Measurements from ENCODE around the gene WSB1. TPM values are rescaled to one million over a fixed set of nuclear protein-coding genes. Genes with fewer than 3 reads are reported as not detected.
"Not testable (repeated sequence)": the region's sequence is repeated elsewhere in the genome, so short reads cannot be mapped to it uniquely, and the experiment has no call there.

Gene WSB1
- total RNA-seq, 2 donors from 2014 or later = 214 to 284 TPM

DNA sequence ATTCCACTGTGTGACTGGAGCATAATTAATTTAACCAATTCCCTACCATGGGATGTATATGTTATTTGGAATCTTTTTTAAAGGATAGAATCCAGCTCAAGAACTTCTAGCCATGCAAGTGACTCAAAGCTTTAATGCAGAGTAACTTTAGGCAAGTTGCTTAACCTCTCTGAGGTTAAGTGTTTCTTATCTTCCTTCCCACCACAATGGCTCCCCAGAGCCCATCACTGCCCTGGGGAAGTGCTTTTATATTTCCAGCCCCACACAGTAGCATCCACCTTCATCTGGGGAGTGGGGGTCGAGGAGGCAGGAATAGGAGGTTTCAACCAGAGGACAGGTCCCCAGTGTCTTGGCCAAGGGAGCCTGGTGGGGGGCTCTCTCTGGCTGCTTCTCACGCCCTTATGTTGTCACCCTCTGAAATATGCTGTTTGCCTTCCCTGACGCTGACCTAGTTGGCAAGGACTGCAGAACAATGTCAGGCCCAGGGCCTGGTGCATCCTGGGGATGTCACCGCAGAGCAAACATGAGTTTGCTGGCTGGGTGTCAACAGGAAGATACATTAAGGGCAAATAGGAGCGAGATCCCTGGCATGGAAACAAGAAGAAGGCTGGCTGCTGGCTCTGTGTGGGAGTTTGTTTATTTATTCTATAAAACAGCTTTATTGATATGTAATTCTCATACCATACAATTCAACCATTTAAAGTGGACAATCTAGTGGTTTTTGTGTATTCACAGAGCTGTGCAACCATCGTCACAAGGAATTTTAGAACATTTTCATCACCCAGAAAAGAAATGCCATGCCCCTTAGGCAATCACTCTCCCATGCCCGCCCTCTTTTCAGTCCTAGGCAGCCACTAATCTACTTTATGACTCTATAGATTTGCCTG lies 46.6 kb upstream of the WSB1 start:
- Histone ChIP-seq H3K9me3 (no peaks in the 10 kb centered on the region), H3K27ac (peak overlapping the region in 1 of 2 donors; percentile 20), H3K4me1 (ENCODE audit: control insufficient read depth in 1 of 2, low read depth in 2 of 2) (peaks cover 16 to 58% of the 10 kb centered on the region in 2 donors), H3K27me3 (replicated peaks; ENCODE audit: insufficient read depth) (no peaks in the 10 kb centered on the region), H3K36me3 (no peaks in the 10 kb centered on the region), H3K4me3 (no peak overlapping the region)
- DNase-seq (ENCODE audit: low spot score) (no peak), ATAC-seq (ENCODE audit: insufficient number of reproducible peaks, low FRiP score, low read depth) (no peak)
- TF ChIP-seq, protein P1, sequence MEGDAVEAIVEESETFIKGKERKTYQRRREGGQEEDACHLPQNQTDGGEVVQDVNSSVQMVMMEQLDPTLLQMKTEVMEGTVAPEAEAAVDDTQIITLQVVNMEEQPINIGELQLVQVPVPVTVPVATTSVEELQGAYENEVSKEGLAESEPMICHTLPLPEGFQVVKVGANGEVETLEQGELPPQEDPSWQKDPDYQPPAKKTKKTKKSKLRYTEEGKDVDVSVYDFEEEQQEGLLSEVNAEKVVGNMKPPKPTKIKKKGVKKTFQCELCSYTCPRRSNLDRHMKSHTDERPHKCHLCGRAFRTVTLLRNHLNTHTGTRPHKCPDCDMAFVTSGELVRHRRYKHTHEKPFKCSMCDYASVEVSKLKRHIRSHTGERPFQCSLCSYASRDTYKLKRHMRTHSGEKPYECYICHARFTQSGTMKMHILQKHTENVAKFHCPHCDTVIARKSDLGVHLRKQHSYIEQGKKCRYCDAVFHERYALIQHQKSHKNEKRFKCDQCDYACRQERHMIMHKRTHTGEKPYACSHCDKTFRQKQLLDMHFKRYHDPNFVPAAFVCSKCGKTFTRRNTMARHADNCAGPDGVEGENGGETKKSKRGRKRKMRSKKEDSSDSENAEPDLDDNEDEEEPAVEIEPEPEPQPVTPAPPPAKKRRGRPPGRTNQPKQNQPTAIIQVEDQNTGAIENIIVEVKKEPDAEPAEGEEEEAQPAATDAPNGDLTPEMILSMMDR (IDR thresholded peaks at IDR 0.05) = no peak

DNA sequence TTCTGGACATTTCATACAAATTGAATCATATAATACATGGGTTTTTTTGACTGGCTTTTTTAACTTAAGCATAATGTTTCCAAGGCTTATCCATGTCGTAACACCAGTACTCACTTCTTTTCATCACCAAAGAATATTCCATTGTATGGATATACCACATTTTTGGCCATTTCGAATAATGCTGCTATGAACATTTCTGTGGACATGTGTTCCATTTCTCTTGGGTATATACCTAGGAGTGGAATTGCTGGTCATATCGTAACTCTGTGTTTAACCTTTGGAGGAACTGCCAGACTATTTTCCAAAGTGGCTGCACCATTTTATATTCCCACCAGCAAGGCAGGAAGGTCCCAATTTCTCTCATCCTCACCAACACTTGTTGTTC lies 46.0 kb upstream of the WSB1 start:
- no peaks in the 10 kb centered on the region for H3K27me3 ChIP-seq (replicated peaks; ENCODE audit: insufficient read depth)
- no peak overlapping the region for H3K4me3 ChIP-seq
- TF ChIP-seq, protein P1 (IDR thresholded peaks at IDR 0.05) = no peak
- no peaks in the 10 kb centered on the region for H3K36me3 ChIP-seq
- no peak overlapping the region for H3K27ac ChIP-seq
- ATAC-seq (ENCODE audit: insufficient number of reproducible peaks, low FRiP score, low read depth) (no peak), DNase-seq (ENCODE audit: low spot score) (no peak)
- peaks cover 16 to 58% of the 10 kb centered on the region in 2 donors for H3K4me1 ChIP-seq (ENCODE audit: control insufficient read depth in 1 of 2, low read depth in 2 of 2)
- H3K9me3 ChIP-seq = no peaks in the 10 kb centered on the region

DNA sequence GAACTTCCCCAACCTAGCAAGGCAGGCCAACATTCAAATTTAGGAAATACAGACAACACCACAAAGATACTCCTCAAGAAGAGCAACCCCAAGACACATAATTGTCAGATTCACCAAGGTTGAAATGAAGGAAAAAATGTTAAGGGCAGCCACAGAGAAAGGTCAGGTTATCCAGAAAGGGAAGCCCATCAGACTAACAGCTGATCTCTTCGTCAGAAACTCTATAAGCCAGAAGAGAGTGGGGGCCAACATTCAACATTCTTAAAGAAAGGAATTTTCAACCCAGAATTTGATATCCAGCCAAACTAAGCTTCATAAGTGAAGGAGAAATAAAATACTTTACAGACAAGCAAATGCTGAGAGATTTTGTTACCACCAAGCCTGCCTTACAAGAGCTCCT lies 43.1 kb upstream of the WSB1 start:
- H3K4me3 ChIP-seq; DNase-seq (ENCODE audit: low spot score); H3K9me3 ChIP-seq; ATAC-seq (ENCODE audit: insufficient number of reproducible peaks, low FRiP score, low read depth); H3K27me3 ChIP-seq (replicated peaks; ENCODE audit: insufficient read depth); H3K36me3 ChIP-seq: not testable (repeated sequence)
- peak overlapping the region; percentile 65 to 83 for H3K27ac ChIP-seq
- peaks cover 8 to 44% of the 10 kb centered on the region in 2 donors for H3K4me1 ChIP-seq (ENCODE audit: control insufficient read depth in 1 of 2, low read depth in 2 of 2)

DNA sequence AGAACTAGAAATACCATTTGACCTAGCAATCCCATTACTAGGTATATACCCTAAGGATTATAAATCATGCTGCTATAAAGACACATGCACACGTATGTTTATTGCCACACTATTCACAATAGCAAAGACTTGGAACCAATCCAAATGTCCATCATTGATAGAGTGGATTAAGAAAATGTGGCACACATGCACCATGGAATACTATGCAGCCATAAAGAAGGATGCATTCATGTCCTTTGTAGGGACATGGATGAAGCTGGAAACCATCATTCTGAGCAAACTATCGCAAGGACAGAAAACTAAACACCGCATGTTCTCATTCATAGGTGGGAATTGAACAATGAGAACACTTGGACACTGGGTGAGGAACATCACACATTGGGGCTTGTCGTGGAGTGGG lies 39.1 kb upstream of the WSB1 start:
- not testable (repeated sequence) for H3K36me3 ChIP-seq; DNase-seq (ENCODE audit: low spot score); H3K27ac ChIP-seq; H3K9me3 ChIP-seq; ATAC-seq (ENCODE audit: insufficient number of reproducible peaks, low FRiP score, low read depth); H3K4me3 ChIP-seq; H3K27me3 ChIP-seq (replicated peaks; ENCODE audit: insufficient read depth)
- H3K4me1 ChIP-seq (ENCODE audit: control insufficient read depth in 1 of 2, low read depth in 2 of 2) = peaks cover 14 to 39% of the 10 kb centered on the region in 2 donors

DNA sequence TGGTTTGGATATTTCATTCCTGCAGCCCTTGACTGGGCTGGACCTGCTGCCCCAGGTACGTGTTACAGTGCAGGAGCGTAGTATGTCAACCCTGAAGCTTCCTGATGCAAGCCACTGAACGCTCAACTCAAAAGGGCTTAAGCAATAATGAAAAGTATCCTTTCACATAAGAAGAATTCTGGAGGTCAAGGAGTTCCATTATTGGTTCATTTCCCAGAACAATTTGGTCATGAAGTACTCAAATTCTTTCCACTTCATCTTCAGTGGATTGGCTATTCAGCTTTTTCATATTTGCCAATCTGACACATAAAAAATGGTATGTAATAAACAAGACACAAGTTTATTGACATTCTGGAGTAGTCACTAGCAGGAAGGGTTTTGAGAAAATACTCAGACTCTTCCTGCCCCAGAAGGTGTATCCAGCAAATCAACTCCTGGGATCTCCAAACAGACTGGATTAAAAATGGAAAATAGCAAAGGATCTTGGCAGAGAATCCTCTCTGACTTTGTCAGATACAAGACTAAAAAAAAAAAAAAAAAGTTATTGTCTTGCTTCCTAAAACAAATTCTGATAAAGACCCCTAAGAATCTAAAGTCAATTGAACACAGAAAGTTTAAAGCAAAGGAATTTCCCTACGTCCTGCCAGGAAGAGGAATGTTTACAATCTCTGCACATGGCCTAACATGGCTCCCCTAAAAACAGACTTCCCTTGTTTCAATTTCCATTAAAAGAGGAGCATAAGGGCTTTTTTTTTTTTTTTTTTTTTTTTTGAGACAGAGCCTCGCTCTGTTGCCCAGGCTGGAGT lies 37.5 kb upstream of the WSB1 start:
- Histone ChIP-seq H3K27ac (peak overlapping the region; percentile 75 to 77), H3K4me1 (ENCODE audit: control insufficient read depth in 1 of 2, low read depth in 2 of 2) (peaks cover 14 to 22% of the 10 kb centered on the region in 2 donors), H3K9me3 (no peaks in the 10 kb centered on the region), H3K4me3 (no peak overlapping the region), H3K27me3 (replicated peaks; ENCODE audit: insufficient read depth) (no peaks in the 10 kb centered on the region), H3K36me3 (no peaks in the 10 kb centered on the region)
- TF ChIP-seq, protein P1 (IDR thresholded peaks at IDR 0.05) = no peak
- DNase-seq (ENCODE audit: low spot score) (no peak), ATAC-seq (ENCODE audit: insufficient number of reproducible peaks, low FRiP score, low read depth) (peak; percentile 43)

DNA sequence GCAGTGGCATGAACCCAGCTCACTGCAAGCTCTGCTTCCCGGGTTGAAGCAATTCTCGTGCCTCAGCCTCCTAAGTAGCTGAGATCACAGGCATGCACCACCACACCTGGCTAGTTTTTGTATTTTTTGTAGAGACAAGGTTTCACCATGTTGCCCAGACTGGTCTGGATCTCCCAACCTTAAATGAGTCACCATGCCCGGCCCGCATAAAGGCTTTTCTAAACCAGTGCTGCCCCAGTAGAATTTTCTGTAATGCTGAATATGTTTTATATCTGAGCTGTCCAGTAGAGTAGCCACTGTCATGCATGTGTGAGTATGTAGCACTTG lies 36.9 kb upstream of the WSB1 start:
- H3K4me1 ChIP-seq (ENCODE audit: control insufficient read depth in 1 of 2, low read depth in 2 of 2) = peaks cover 14 to 22% of the 10 kb centered on the region in 2 donors
- H3K4me3 ChIP-seq = no peak overlapping the region
- no peaks in the 10 kb centered on the region for H3K36me3 ChIP-seq
- TF ChIP-seq, protein P1 (IDR thresholded peaks at IDR 0.05) = no peak
- H3K9me3 ChIP-seq = no peaks in the 10 kb centered on the region
- DNase-seq (ENCODE audit: low spot score) (no peak), ATAC-seq (ENCODE audit: insufficient number of reproducible peaks, low FRiP score, low read depth) (no peak)
- peak overlapping the region; percentile 75 to 77 for H3K27ac ChIP-seq
- no peaks in the 10 kb centered on the region for H3K27me3 ChIP-seq (replicated peaks; ENCODE audit: insufficient read depth)
